PC-3 (cell line): ENCODE results near the gene MPV17.

Experiments used
- CTCF ChIP-seq: fragments of 300-600 bp; sonication (generic); conservative IDR thresholded peaks from 2 replicates; pipeline ENCODE4 v1.5.1; 2017; ENCODE audit warnings: antibody characterized with exemption, low read depth, mild to moderate bottlenecking, low read length
- EZH2 ChIP-seq: fragments of 300-600 bp; sonication (generic); IDR thresholded peaks from one replicate; pipeline ENCODE4 v1.6.1; 2017; ENCODE audit warnings: antibody characterized with exemption, mild to moderate bottlenecking, low read length; ENCODE audit not compliant: unreplicated experiment

GRCh38 chr2:27356056-27356381 lies 33.1 kb upstream of the MPV17 start:
- TF ChIP-seq CTCF (no peak), EZH2 (no peak)
